HCT116 (cell line): ENCODE data around the gene COL8A2. TPM values are rescaled to one million over a fixed set of nuclear protein-coding genes. Genes with fewer than 3 reads are reported as not detected.

Source experiments
- ATAC-seq: fragments of 200-7000 bp; cut with Tn5 transposase; 2 replicates; pipeline ENCODE4 v1.9.1; 2020; ENCODE audit warnings: mild to moderate bottlenecking, moderate library complexity
- BruUV-seq: library from RNA; stranded (reverse); fragments of 400-500 nt; replicated peaks from 2 replicates; lab custom pipeline; 2021; lab: Mats Ljungman, UMichigan
- CTCF ChIA-PET: fragments of 300-600 bp; sonication (Branson Sonifier 250); formaldehyde crosslinking; loops from one replicate; lab custom pipeline; 2021; ENCODE audit warnings: antibody characterized with exemption; lab: Charles Lee
- POLR2A ChIA-PET: fragments of 300-600, 350-600 bp; sonication (Branson Sonifier 250); formaldehyde crosslinking; loops from one replicate; lab custom pipeline; 2021; ENCODE audit warnings: antibody characterized with exemption; lab: Charles Lee
- RAD21 ChIA-PET, 2 experiments: fragments of 300-600 bp; sonication (Branson Sonifier 250); formaldehyde crosslinking; loops; one replicate each; lab custom pipeline; 2023; ENCODE audit warnings: low total read pairs in 2 of 2; ENCODE audit not compliant: uncharacterized antibody in 2 of 2, unreplicated experiment in 2 of 2, low non-redundant PET in 1 of 2; lab: Charles Lee
- DNase-seq: peaks from one replicate; pipeline ENCODE4 v3.0.0-alpha.2; 2010; ENCODE audit warnings: low read depth, low spot score
- H2AFZ ChIP-seq: fragments of 200-600 bp; shearing (Covaris generic), sonication (generic); 2 replicates; pipeline ENCODE4 v1.6.1; 2017; ENCODE audit warnings: low read depth, mixed run types, mixed read lengths, antibody characterized with exemption, low read length; ENCODE audit not compliant: poor library complexity, severe bottlenecking
- H3K27ac ChIP-seq: 2 replicates; pipeline ENCODE4 v1.5.1; 2012; ENCODE audit warnings: low read depth, low read length
- H3K27me3 ChIP-seq: fragments of 200-600 bp; sonication (generic); 2 replicates; pipeline ENCODE4 v1.6.1; 2016; ENCODE audit warnings: mixed run types, low read length, mixed read lengths; ENCODE audit not compliant: insufficient read depth
- H3K36me3 ChIP-seq, 2 experiments: fragments of 200-500 bp in 1 of 2; fragments of 200-600 bp in 1 of 2; sonication (Bioruptor generic) in 1 of 2; sonication (generic) in 1 of 2; 2 replicates each; pipeline versions ENCODE4 v1.5.1 to v1.6.1; 2014 to 2016; ENCODE audit warnings: low read length in 2 of 2, inconsistent platforms in 1 of 2, mixed read lengths in 1 of 2, mixed run types in 1 of 2; ENCODE audit not compliant: insufficient read depth in 2 of 2, control insufficient read depth in 1 of 2
- H3K4me1 ChIP-seq, 2 experiments: fragments of 200-600 bp in 1 of 2; sonication (generic) in 1 of 2; 2 replicates each; pipeline versions ENCODE4 v1.5.1 to v1.6.1; 2012 to 2017; ENCODE audit warnings: low read length in 2 of 2, inconsistent platforms in 1 of 2, mild to moderate bottlenecking in 1 of 2, mixed read lengths in 1 of 2, mixed run types in 1 of 2, moderate library complexity in 1 of 2; ENCODE audit not compliant: insufficient read depth in 2 of 2, control insufficient read depth in 1 of 2
- H3K4me2 ChIP-seq: fragments of 200-600 bp; sonication (generic); 2 replicates; pipeline ENCODE4 v1.6.1; 2017; ENCODE audit warnings: mixed run types, low read length, mixed read lengths
- H3K4me3 ChIP-seq, 2 experiments: fragments of 200-600 bp in 1 of 2; sonication (generic) in 1 of 2; replicated peaks in 1 of 2; 2 replicates each; pipeline ENCODE4 v1.5.1; 2011 to 2016; ENCODE audit warnings: low read length in 2 of 2, control low read depth in 1 of 2, low read depth in 1 of 2, mild to moderate bottlenecking in 1 of 2, mixed read lengths in 1 of 2, mixed run types in 1 of 2
- H3K79me2 ChIP-seq: fragments of 200-600 bp; sonication (generic); 2 replicates; pipeline ENCODE4 v1.6.1; 2017; ENCODE audit warnings: mild to moderate bottlenecking, mixed run types, low read length, moderate library complexity, mixed read lengths; ENCODE audit not compliant: insufficient read depth
- H3K9ac ChIP-seq: fragments of 200-600 bp; sonication (generic); 2 replicates; pipeline ENCODE4 v1.6.1; 2016; ENCODE audit warnings: low read length, mixed read lengths
- H3K9me2 ChIP-seq: fragments of 200-600 bp; sonication (generic), shearing (Covaris generic); 2 replicates; pipeline ENCODE4 v1.6.1; 2017; ENCODE audit warnings: mixed run types, mild to moderate bottlenecking, moderate library complexity; ENCODE audit not compliant: insufficient read depth
- H3K9me3 ChIP-seq, 2 experiments: fragments of 200-500 bp in 1 of 2; fragments of 200-600 bp in 1 of 2; sonication (Bioruptor generic) in 1 of 2; sonication (generic) in 1 of 2; 2 replicates each; pipeline ENCODE4 v1.6.1; 2014 to 2017; ENCODE audit warnings: low read length in 2 of 2, mixed read lengths in 2 of 2, inconsistent platforms in 1 of 2, low read depth in 1 of 2, mild to moderate bottlenecking in 1 of 2, mixed run types in 1 of 2, moderate library complexity in 1 of 2; ENCODE audit not compliant: control insufficient read depth in 1 of 2, insufficient read depth in 1 of 2
- H4K20me1 ChIP-seq: fragments of 200-600 bp; sonication (generic), shearing (Covaris generic); 2 replicates; pipeline ENCODE4 v1.6.1; 2017; ENCODE audit warnings: mixed run types, mild to moderate bottlenecking, moderate library complexity; ENCODE audit not compliant: insufficient read depth
- CBX3 ChIP-seq: IDR thresholded peaks from 2 replicates; pipeline ENCODE4 v1.6.1; 2012; ENCODE audit warnings: low read depth
- CEBPB ChIP-seq: IDR thresholded peaks from 2 replicates; pipeline ENCODE4 v1.6.1; 2012; ENCODE audit warnings: low read depth
- CTCF ChIP-seq, 3 experiments: fragments of 200-600 bp in 1 of 3; sonication (generic) in 1 of 3; IDR thresholded peaks in 2 of 3; conservative IDR thresholded peaks in 1 of 3; 2 replicates each; pipeline ENCODE4 v1.5.1; 2012 to 2017; ENCODE audit warnings: low read depth in 2 of 3, low read length in 2 of 3, antibody characterized with exemption in 1 of 3, borderline replicate concordance in 1 of 3, control low read depth in 1 of 3, mild to moderate bottlenecking in 1 of 3, mixed read lengths in 1 of 3, mixed run types in 1 of 3, moderate library complexity in 1 of 3; ENCODE audit not compliant: insufficient read depth in 1 of 3
- EGR1 ChIP-seq: IDR thresholded peaks from 2 replicates; pipeline ENCODE4 v1.6.1; 2012; ENCODE audit warnings: low read depth
- ELF1 ChIP-seq: IDR thresholded peaks from 2 replicates; pipeline ENCODE4 v1.6.1; 2012; ENCODE audit warnings: low read depth, borderline replicate concordance
- JUND ChIP-seq: IDR thresholded peaks from 2 replicates; pipeline ENCODE4 v1.6.1; 2012
- POLR2A ChIP-seq: IDR thresholded peaks from 2 replicates; pipeline ENCODE4 v1.7.0; 2011; ENCODE audit warnings: borderline replicate concordance; ENCODE audit not compliant: insufficient read depth, insufficient read length; ENCODE audit errors: extremely low read depth
- POLR2AphosphoS5 ChIP-seq: IDR thresholded peaks from 2 replicates; pipeline ENCODE4 v1.6.1; 2011; ENCODE audit warnings: mild to moderate bottlenecking, low read depth, low read length, moderate library complexity
- RAD21 ChIP-seq: IDR thresholded peaks from 2 replicates; pipeline ENCODE4 v1.6.1; 2012; ENCODE audit warnings: low read depth, mild to moderate bottlenecking
- SIN3A ChIP-seq: IDR thresholded peaks from 2 replicates; pipeline ENCODE4 v1.6.1; 2012; ENCODE audit warnings: low read depth
- TCF7L2 ChIP-seq: IDR thresholded peaks from 2 replicates; pipeline ENCODE4 v1.7.0; 2011; ENCODE audit warnings: borderline replicate concordance, inconsistent platforms; ENCODE audit not compliant: insufficient read depth, insufficient read length; ENCODE audit errors: extremely low read depth
- intact Hi-C: fragments of 100-400 bp; cut with micrococcal nuclease; formaldehyde crosslinking; loops from 2 replicates; pipeline ENCODE4 v1.10.0; 2022
- total RNA-seq: library from RNA; stranded (reverse); gene quantifications from one replicate; pipeline ENCODE4 v1.2.1, GENCODE V29; 2021; ENCODE audit not compliant: unreplicated experiment
- TF ChIP-seq, protein P1 (sequence below): IDR thresholded peaks from 2 replicates; pipeline ENCODE4 v1.6.1; 2012
- TF ChIP-seq, protein P2 (sequence below): IDR thresholded peaks from 2 replicates; pipeline ENCODE4 v1.6.1; 2012

The COL8A2 gene
- total RNA-seq, 1 experiment from 2014 or later: 0.05 TPM

GRCh38 chr1:36112823-36113222, 12.2 kb downstream of the COL8A2 start:
- RAD21 ChIA-PET: no interaction called here
- TF ChIP-seq, protein P1, sequence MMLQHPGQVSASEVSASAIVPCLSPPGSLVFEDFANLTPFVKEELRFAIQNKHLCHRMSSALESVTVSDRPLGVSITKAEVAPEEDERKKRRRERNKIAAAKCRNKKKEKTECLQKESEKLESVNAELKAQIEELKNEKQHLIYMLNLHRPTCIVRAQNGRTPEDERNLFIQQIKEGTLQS: no peak
- TF ChIP-seq CTCF (IDR thresholded peaks at IDR 0.05 in 2 of 3, conservative IDR thresholded peaks at IDR 0.05 in 1 of 3; ENCODE audit: borderline replicate concordance in 1 of 3, insufficient read depth in 1 of 3, low read depth in 2 of 3, low read length in 2 of 3): 0 out of 6 replicates have a peak, but pooled peaks of 1 of the 3 experiments have one; percentile 16
- TF ChIP-seq, all 23 proteins: peak for 1
- H3K9me3 ChIP-seq: no peaks in the 10 kb centered on the region
- H3K4me1 ChIP-seq: peaks cover 2 to 9% of the 10 kb centered on the region in 2 experiments; a peak in 3 of 4 replicates
- no peak overlapping the region for H3K4me3 ChIP-seq
- H3K36me3 ChIP-seq: no peaks in the 10 kb centered on the region
- no peak for ATAC-seq
- no peaks in the 10 kb centered on the region for H3K27me3 ChIP-seq
- H4K20me1 ChIP-seq: no peaks in the 10 kb centered on the region
- POLR2A ChIA-PET: no interaction called here
- no peak overlapping the region for H3K4me2 ChIP-seq
- DNase-seq: no peak
- H2AFZ ChIP-seq: no peak overlapping the region
- H3K27ac ChIP-seq: no peak overlapping the region
- CTCF ChIA-PET: no interaction called here
- BruUV-seq: no TSS peak
- no peak overlapping the region for H3K9ac ChIP-seq
- no peaks in the 10 kb centered on the region for H3K79me2 ChIP-seq
- no peaks in the 10 kb centered on the region for H3K9me2 ChIP-seq
- intact Hi-C loops: no loop called here

GRCh38 chr1:36111151-36111550, 13.9 kb downstream of the COL8A2 start:
- no peak overlapping the region for H2AFZ ChIP-seq
- no peak overlapping the region for H3K4me3 ChIP-seq
- ChIA-PET RAD21 (no interaction called here), POLR2A (no interaction called here), CTCF (no interaction called here)
- no peaks in the 10 kb centered on the region for H3K9me3 ChIP-seq
- no peaks in the 10 kb centered on the region for H3K27me3 ChIP-seq
- DNase-seq (no peak), ATAC-seq (no peak)
- H4K20me1 ChIP-seq: no peaks in the 10 kb centered on the region
- BruUV-seq: no TSS peak
- intact Hi-C loops: no loop called here
- H3K9ac ChIP-seq: no peak overlapping the region
- H3K9me2 ChIP-seq: no peaks in the 10 kb centered on the region
- H3K36me3 ChIP-seq: no peaks in the 10 kb centered on the region
- no peak overlapping the region for H3K27ac ChIP-seq
- H3K4me1 ChIP-seq: peaks cover 2 to 9% of the 10 kb centered on the region in 2 experiments; a peak in 3 of 4 replicates
- H3K79me2 ChIP-seq: no peaks in the 10 kb centered on the region
- H3K4me2 ChIP-seq: no peak overlapping the region
- TF ChIP-seq SIN3A (no peak), EGR1 (no peak), ELF1 (no peak), CTCF (IDR thresholded peaks at IDR 0.05 in 2 of 3, conservative IDR thresholded peaks at IDR 0.05 in 1 of 3; ENCODE audit: borderline replicate concordance in 1 of 3, insufficient read depth in 1 of 3, low read depth in 2 of 3, low read length in 2 of 3) (no peak), RAD21 (no peak), CBX3 (no peak), POLR2AphosphoS5 (no peak), POLR2A (no peak), CEBPB (no peak), JUND (no peak), TCF7L2 (no peak)
- TF ChIP-seq, protein P1: no peak
- TF ChIP-seq, protein P2, sequence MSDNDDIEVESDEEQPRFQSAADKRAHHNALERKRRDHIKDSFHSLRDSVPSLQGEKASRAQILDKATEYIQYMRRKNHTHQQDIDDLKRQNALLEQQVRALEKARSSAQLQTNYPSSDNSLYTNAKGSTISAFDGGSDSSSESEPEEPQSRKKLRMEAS: no peak
